Measurements from ENCODE around the gene PARD3.
A peak's percentile ranks its signal among the peaks of the same experiment; 100 is the strongest.

PARD3 gene

GRCh38 chr10:34698979-34699378, 116.1 kb downstream of the PARD3 start:
- Histone ChIP-seq H3K36me3 (ENCODE audit: low read depth) (0 out of 2 replicates have a peak, but pooled peaks cover 4% of the 10 kb centered on the region), H3K27me3 (ENCODE audit: insufficient read depth, poor library complexity, severe bottlenecking) (no peaks in the 10 kb centered on the region), H3K27ac (ENCODE audit: poor library complexity, severe bottlenecking) (peak overlapping the region; percentile 37), H3K9me3 (ENCODE audit: severe bottlenecking) (no peaks in the 10 kb centered on the region), H3K4me3 (ENCODE audit: severe bottlenecking) (no peak overlapping the region), H3K4me1 (ENCODE audit: insufficient read depth, poor library complexity, severe bottlenecking) (peaks cover 51% of the 10 kb centered on the region)
- peak; percentile 74 for ATAC-seq (ENCODE audit: low read depth)
- DNase-seq (ENCODE audit: low spot score): no peak
- no peak for TF ChIP-seq CTCF (IDR thresholded peaks at IDR 0.05; ENCODE audit: poor library complexity, severe bottlenecking)

GRCh38 chr10:34698248-34698831, 116.8 kb downstream of the PARD3 start:
- ATAC-seq (ENCODE audit: low read depth) (no peak), DNase-seq (ENCODE audit: low spot score) (no peak)
- Histone ChIP-seq H3K9me3 (ENCODE audit: severe bottlenecking) (no peaks in the 10 kb centered on the region), H3K27ac (ENCODE audit: poor library complexity, severe bottlenecking) (peak overlapping the region; percentile 37), H3K36me3 (ENCODE audit: low read depth) (0 out of 2 replicates have a peak, but pooled peaks cover 4% of the 10 kb centered on the region), H3K4me3 (ENCODE audit: severe bottlenecking) (no peak overlapping the region), H3K4me1 (ENCODE audit: insufficient read depth, poor library complexity, severe bottlenecking) (peaks cover 51% of the 10 kb centered on the region), H3K27me3 (ENCODE audit: insufficient read depth, poor library complexity, severe bottlenecking) (no peaks in the 10 kb centered on the region)
- no peak for TF ChIP-seq CTCF (IDR thresholded peaks at IDR 0.05; ENCODE audit: poor library complexity, severe bottlenecking)

GRCh38 chr10:34697351-34698247, 117.5 kb downstream of the PARD3 start:
- Histone ChIP-seq H3K36me3 (ENCODE audit: low read depth) (peaks cover 5% of the 10 kb centered on the region; the same call in 1 of the 2 replicates), H3K9me3 (ENCODE audit: severe bottlenecking) (no peaks in the 10 kb centered on the region), H3K27me3 (ENCODE audit: insufficient read depth, poor library complexity, severe bottlenecking) (no peaks in the 10 kb centered on the region), H3K4me3 (ENCODE audit: severe bottlenecking) (no peak overlapping the region), H3K4me1 (ENCODE audit: insufficient read depth, poor library complexity, severe bottlenecking) (peaks cover 49% of the 10 kb centered on the region), H3K27ac (ENCODE audit: poor library complexity, severe bottlenecking) (peak overlapping the region; percentile 46)
- no peak for DNase-seq (ENCODE audit: low spot score)
- no peak for TF ChIP-seq CTCF (IDR thresholded peaks at IDR 0.05; ENCODE audit: poor library complexity, severe bottlenecking)
- no peak for ATAC-seq (ENCODE audit: low read depth)

GRCh38 chr10:34696423-34696822, 118.7 kb downstream of the PARD3 start:
- Histone ChIP-seq H3K27me3 (ENCODE audit: insufficient read depth, poor library complexity, severe bottlenecking) (no peaks in the 10 kb centered on the region), H3K9me3 (ENCODE audit: severe bottlenecking) (no peaks in the 10 kb centered on the region), H3K4me1 (ENCODE audit: insufficient read depth, poor library complexity, severe bottlenecking) (peaks cover 40% of the 10 kb centered on the region), H3K27ac (ENCODE audit: poor library complexity, severe bottlenecking) (peak overlapping the region; percentile 46), H3K4me3 (ENCODE audit: severe bottlenecking) (no peak overlapping the region), H3K36me3 (ENCODE audit: low read depth) (peaks cover 7% of the 10 kb centered on the region; the same call in 1 of the 2 replicates)
- no peak for TF ChIP-seq CTCF (IDR thresholded peaks at IDR 0.05; ENCODE audit: poor library complexity, severe bottlenecking)
- no peak for DNase-seq (ENCODE audit: low spot score)
- ATAC-seq (ENCODE audit: low read depth): peak; percentile 92
